Measurements from ENCODE around the gene SUN1.
"Not testable (repeated sequence)": the region's sequence is repeated elsewhere in the genome, so short reads cannot be mapped to it uniquely, and the experiment has no call there.

SUN1 gene, protein sequence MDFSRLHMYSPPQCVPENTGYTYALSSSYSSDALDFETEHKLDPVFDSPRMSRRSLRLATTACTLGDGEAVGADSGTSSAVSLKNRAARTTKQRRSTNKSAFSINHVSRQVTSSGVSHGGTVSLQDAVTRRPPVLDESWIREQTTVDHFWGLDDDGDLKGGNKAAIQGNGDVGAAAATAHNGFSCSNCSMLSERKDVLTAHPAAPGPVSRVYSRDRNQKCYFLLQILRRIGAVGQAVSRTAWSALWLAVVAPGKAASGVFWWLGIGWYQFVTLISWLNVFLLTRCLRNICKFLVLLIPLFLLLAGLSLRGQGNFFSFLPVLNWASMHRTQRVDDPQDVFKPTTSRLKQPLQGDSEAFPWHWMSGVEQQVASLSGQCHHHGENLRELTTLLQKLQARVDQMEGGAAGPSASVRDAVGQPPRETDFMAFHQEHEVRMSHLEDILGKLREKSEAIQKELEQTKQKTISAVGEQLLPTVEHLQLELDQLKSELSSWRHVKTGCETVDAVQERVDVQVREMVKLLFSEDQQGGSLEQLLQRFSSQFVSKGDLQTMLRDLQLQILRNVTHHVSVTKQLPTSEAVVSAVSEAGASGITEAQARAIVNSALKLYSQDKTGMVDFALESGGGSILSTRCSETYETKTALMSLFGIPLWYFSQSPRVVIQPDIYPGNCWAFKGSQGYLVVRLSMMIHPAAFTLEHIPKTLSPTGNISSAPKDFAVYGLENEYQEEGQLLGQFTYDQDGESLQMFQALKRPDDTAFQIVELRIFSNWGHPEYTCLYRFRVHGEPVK

DNA sequence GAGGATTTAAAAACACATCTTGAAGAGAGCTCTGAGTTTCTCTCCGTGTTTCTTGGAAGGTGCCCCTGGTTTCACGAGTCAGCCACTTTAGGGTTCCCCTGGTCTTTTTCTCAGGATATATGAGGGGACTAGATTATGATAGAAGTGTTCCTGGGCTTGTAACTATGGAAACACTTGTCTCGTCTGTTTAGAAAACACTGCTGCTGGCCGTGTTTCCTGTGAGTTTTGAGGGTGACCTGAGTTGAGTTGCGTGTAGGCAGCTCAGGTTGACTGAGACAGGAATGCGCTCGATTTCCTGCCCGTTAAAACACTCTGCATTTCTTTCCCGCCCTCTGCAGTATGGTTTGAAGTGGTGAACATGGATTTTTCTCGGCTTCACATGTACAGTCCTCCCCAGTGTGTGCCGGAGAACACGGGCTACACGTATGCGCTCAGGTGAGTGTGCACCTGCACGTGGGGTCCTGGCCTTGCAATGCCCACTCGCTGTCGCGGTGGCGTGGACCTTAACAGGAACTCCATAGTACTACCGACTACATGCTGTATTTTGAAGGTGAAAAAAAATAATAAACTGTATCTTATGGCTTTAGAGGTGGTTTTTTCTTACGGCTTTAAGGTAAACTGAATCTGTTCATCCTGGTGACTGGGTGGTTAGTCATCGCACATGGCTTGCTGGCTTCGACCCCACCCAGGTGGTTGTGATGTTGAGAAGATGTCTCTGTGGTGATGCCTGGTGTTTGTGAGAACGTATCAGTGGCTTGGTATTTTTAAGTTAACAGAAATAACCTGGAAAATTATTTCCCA is at the start of gene SUN1:
SUN1 (plus strand) TSS at position 310 of the 801 bp plus-strand sequence; CDS start at position 359, 49 bp downstream.
- peak in 1 of 3 experiments; percentile 28 for DNase-seq

DNA sequence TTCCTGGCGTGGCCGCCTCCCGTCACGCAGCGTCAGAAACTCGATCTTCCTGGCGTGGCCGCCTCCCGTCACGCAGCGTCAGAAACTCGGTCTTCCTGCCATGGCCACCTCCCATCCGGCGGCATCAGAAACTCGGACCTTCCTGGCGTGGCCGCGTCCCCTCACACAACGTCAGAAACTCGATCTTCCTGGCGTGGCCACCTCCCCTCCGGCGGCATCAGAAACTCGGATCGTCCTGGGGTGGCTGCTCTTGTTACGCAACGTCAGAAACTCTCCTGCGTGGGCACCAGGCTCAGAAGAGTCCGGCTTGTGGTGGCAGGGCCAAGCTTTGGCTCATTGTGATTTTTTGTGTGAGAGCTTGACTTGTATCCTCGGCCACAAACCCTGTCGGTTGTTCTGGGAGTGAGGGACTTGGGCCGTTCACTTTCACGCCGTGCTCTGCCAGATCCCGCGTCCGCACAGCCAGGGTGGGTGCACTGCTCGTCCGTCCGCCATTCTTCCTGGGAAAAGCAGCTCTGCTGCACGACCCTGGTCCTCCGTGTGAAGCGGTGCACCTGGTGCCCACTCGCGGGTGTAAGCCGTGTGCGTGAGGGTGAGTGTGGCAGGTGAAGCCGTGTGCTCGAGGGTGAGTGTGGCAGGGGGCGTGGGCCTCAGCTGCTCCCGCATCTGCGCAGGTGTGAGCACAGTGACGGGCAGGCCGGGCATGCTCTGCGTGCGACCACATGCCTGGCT is 49.4 kb upstream of the SUN1 start:
- DNase-seq = no peak

DNA sequence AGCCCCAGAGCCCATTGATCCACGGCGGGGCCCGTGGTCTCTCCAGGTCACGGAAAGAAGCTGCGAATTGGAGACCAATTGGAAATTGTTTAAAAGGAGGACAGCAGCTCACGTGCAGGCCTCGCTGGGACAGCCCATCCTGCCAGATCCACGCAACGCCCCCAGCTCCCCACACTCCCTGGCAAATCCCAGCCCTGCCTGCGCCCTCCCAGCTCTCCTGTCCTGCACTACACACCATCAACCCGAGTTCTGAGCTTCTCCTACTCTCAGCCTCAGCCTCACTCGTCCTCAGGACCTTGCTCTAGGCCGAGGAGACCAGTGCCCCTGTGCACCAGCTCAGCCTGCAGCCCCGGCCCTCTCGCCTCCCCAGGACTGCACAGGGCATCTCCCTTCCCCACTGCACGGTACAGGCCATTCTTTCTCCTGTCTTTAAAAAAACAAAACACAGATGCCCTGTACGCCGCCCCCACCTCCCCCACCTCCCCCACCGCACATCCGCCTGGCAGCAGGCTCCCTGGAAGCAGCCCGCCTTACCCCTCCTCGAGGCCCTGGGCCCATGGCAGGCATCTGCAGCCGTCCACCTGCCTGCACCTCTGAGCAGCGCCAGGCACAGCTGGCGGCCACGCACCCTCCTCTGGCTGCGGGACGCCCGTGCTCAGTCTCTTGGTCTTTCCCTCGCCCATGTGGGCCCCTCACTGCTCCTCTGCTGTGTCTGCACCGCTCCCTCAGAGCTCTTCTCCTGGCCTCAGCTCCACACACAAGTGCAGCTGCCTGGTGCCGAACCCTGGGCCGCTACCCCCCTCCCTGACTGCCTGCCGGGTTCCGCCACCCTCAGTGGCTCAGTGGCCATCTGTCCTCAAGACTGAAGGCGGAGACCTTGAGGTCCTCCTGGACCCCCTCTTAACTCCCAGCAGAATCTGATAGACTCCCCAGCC is 48.5 kb upstream of the SUN1 start:
- no peak for DNase-seq

DNA sequence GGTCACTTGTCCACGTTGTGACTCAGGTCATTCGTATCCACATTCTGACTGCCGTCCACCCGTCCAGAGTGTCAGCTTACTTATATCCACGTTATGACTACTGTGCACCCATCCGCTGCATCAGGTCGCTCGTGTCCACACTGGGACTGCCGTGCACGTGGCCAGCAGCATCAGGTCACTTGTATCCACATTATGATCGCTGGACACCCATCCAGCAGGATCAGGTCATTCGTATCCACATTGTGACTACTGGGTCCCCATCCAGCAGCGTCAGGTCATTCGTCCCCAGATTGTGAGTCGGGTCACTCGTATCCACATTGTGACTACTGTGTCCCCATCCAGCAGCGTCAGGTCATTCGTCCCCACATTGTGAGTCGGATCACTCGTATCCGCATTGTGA is 47.3 kb upstream of the SUN1 start:
- DNase-seq = no peak

DNA sequence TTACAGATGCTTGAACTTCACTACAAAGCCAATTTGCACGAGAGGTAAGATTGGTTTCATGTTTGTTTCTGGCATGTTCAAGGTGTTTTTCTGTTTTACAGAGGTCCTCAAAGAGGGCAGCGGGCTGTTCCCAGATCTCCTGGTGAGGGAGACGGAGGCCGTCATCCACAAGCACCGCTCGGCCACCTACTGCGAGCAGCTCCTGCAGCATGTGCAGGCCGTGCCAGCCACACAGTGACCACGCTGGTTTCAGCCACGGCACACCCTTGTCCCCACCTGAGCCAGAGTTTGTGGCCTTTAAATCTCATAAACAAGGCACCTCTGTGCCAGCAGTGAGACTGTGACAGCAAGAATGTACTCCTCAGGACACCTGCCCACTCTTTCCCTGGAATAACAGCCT is 46.9 kb upstream of the SUN1 start:
- no peak for DNase-seq

DNA sequence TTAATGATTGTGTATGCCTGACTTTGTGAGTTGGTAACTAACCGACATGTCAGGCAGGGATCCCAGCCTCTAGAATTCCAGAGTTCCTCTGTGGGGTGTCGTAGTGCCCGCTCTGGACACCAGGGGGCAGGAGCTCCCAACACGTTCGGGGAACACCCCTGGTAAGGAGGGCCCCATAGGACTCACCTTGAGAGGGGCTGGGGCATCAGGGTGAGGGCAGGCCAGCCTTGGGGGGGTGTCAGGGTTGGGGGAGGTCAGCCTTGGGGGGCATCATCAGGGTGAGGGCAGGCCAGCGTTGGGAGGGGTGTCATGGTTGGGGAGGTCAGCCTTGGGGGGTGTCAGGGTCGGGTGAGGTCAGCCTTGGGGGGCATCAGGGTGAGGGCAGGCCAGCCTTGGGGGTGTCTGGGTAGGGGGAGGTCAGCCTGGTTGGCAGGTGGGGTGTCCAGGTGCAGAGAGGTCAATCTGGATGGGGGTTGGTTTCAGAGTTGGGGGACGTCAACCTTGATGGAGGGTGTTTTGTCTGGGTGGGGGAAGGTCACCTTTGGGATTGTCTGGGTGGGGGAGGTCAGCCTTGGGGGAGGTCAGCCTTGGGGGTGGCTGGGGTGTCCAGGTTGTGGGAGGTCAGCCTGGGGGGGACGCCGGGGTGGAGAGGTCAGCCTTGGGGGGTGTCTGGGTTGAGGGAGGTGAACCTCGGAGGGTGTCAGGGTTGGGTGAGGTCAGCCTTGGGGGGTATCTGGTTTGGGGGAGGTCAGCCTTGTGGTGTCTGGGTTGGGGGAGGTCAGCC is 45.6 kb upstream of the SUN1 start:
- DNase-seq = peak; percentile 27 to 66 (median 37)

DNA sequence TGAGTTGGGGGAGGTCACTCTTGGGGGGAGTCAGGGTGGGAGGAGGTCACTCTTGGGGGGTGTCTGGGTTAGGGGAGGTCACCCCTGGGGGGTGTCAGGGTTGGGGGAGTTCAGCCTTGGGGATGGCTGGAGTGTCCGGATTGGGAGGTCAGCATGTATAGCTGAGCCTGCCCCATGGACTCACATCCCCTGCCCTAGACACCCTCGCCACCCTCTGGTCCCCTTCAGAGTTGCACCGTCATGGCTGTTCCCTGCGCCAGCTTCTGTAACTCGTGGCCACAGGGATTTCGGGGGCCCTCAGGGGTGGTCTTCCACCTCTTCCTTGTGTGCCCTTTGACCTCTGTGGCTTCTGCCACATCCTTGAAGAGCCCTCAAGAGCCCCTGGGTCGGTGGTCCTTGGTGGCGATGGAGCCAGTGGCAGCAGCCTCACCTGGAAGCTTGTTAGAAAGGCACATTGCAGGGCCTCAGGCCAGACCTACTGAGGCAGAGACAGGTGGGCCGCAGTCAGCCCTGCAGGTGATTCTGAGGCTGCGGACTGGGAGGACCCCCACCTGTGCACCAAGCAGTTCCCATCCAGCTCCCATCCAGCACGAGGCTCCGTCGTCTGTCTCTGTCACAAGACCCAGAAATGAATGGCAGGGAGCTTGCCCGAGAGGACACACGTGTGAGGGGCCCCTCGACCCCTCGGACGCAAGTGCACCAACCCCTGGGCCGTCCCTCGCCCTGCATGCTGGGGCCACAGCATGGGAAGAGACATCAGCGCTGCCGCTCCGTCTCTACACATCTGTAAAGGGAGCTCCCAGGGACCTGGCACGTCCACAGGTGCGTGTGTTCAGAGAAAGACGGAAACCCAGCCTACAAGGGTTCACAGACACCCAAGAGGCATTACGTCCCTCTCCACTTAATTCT is 44.7 kb upstream of the SUN1 start:
- no peak for DNase-seq

DNA sequence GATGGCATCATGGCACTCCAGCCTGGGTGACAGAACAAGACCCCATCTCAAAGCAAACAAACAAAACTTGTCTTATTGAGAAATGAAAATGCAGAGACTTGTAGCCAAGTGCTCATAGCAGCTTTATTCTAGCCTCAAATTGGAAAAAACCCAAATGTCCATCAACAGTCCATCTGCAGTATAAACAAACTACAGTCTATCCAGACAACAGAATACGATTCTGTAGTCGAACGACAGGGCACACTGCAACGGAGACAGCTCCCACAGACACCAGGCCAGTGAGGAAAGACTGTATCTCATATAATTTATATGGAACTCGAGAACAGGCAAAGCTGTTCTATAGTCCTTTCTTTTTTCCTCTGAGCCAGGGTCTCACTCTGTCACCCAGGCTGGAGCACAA is 40.8 kb upstream of the SUN1 start:
- DNase-seq = no peak

DNA sequence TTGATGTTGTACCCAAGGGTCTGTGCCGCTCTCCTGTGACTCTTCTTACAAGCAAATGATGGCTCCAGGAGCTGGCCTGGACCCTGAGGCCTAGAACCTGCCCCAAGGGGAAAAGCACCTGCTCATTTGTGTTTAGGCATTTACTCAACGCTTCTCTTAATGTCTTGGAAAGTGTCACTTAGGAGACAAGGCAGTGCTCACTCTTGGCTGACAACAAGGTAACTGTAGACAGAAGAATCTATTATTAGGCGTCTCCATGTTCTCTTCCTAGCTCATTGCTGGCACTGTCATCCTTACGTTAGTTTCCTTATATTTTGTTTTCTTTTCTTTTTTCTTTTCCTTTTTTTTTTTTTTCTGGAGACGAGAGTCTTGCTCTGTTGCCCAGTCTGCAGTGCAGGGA is 38.1 kb upstream of the SUN1 start:
- no peak for DNase-seq

DNA sequence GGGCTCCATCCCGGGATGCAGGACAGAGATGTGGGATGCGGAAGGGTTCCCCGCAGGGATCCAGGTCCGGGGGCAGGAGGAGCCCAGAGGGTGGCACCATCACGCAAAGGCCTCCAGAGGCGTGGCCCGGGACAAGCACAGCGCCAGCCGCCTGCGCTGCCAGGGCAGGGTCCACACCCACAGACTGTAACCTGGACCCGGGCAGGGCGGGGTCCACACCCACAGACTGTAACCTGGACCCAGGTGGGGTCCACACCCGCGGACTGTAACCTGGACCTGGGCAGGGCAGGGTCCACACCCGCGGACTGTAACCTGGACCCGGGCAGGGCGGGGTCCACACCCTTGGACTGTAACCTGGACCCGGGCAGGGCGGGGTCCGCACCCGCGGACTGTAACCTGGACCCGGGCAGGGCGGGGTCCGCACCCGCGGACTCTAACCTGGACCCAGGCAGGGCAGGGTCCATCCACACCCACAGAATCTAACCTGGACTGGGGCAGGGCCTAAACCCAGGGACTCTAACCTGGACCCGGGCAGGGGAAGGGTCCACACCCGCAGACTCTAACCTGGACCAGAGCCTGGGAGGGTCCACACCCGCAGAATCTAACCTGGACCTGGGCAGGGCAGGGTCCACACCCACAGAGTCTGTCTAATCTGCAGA is 37.5 kb upstream of the SUN1 start:
- DNase-seq = no peak

DNA sequence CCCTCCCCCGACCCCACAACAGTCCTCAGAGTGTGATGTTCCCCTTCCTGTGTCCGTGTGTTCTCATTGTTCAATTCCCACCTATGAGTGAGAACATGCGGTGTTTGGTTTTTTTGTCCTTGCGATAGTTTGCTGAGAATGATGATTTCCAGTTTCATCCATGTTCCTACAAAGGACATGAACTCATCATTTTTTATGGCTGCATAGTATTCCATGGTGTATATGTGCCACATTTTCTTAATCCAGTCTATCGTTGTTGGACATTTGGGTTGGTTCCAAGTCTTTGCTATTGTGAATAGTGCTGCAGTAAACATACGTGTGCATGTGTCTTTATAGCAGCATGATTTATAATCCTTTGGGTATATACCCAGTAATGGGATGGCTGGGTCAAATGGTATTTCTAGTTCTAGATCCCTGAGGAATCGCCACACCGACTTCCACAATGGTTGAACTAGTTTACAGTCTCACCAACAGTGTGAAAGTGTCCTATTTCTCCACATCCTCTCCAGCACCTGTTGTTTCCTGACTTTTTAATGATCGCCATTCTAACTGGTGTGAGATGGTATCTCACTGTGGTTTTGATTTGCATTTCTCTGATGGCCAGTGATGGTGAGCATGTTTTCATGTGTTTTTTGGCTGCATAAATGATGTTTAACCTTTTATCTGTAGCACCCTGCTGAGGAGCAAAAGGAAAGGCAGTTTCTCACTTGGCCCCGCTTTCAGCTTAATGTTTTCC is 35.7 kb upstream of the SUN1 start:
- not testable (repeated sequence) for DNase-seq

DNA sequence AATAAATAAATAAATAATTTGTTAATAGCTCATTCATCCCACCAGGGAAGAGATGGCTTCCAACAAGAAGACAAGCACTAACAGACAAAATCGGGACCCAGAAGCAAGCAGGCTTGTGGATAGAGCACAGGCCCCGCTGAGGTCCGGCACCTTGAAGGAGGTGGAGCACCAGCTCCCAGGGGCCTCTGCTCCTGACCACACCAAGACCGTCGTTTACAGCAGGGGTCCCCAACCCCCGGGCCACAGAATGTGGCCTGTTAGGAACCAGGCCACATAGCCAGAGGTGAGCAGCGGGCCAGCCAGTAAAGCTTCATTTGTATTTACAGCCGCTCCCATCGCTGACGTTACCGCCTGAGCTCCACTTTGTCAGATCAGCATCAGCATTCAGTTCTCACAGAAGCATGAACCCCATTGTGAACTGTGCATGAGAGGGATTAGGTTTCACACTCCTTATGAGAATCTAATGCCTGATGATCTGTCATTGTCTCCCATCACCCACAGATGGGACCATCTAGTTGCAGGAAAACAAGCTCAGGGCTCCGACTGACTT is 33.3 kb upstream of the SUN1 start:
- no peak for DNase-seq

DNA sequence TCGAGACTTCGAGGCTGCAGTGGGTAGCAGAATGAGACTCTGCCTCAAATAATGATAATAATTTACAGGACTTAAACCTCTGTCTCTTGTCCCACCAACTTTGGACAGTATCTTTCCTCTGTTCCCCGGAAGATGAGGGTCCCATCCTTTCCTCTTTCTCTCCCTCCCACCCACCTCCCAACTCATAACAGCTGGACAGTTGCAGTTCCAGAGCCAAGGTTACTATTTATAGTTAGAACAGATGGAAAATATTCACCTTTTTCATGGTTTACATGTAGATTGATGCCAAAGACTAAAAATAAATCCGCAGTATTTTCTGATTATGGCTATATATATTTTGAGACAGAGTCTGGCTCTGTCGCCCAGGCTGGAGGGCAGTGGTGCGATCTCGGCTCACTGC is 31.6 kb upstream of the SUN1 start:
- DNase-seq = no peak

DNA sequence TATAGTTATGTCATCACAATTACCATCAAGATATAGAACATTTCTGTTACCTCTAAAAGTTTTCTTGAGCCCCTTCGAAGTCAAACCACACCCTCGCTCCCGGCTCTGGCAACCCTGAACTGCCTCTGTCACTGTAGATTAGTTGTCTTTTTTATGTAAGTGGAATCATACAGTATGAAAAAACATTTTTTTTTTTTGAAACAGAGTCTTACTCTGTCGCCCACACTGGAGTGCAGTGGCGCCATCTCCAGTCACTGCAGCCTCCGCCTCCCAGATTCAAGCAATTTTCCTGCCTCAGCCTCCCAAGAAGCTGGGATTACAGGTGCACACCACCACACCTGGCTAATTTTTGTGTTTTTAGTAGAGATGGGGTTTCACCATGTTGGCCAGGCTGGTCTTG is 30.9 kb upstream of the SUN1 start:
- DNase-seq = not testable (repeated sequence)

DNA sequence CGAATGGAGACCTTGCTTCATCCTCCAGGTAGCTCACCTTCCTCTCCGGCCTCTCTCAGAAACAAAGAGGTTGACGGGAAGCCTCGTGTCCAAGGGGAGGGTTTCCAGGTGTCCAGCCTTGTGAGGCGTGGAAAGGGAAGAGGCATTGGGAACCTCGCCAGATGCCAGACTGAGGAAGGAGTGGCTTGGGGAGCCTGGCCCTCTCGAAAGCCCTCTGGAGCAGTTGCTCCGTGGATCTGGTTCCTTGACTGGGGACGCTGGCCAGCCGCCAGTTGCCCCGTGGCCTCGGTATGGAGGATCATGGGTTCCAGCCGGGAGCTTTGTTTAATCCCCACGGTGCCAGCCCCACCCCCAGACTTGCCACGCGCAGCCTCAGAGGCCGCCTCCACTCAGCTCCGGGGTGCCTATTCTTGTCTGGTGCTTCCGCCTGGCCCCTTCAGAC is 30.3 kb upstream of the SUN1 start:
- peak in 1 of 3 experiments; percentile 27 for DNase-seq

DNA sequence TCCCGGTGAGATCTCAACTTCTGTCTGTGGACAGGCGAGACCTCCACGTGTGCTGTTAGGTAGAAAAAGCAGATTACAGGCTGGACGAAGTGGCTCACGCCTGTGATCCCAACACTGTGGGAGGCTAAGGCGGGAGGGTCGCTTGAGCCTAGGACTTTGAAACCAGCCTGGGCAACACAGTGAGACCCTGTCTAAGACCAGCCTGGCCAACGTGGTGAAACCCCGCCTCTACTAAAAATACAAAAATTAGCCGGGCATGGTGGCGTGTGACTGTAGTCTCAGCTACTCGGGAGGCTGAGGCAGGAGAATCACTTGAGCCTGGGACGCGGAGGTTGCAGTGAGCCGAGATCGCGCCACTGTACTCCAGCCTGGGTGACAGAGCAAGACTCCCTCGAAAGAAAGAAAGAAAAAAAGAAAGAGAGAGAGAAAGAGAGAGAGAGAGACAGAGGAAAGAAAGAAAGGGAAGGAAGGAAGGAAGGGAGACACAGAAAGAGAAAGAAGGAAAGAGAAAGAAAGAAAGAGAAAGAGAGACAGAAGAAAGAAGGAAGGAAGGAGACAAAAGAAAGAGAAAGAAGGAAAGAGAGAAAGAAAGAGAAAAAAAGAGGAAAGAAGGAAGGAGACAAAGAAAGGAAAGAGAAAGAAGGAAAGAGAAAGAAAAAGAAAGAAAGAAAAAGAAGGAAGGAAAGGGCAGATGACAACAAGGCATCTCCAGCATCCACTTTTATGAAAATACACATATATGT is 29.6 kb upstream of the SUN1 start:
- no peak for DNase-seq

DNA sequence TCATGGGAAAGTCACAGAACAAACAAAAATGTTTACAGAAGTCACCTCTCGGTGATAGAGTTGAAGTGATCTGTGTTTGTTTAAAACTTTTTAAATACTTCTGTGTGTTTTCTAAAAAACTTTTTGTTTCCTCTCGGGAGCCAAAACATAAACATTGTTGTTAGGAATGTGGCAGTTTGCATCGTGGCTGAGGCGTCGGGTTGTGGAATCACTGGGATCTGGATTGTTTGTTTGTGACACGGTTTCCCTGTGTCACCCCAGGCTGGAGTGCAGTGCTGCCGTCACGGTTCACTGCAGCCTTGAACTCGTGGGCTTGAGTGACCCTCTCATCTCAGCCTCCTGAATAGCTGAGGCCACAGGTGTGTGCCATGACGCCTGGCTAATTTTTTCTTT is 29.0 kb upstream of the SUN1 start:
- no peak for DNase-seq

Measured in NCI-H1417 (cell line).